H9 (cell line): ENCODE results near the gene UBAP1. TPM values are rescaled to one million over a fixed set of nuclear protein-coding genes. Genes with fewer than 3 reads are reported as not detected.

ENCODE experiments used
- DNase-seq: peaks from one replicate; pipeline ENCODE4 v3.0.0-alpha.2; 2017
- H2AFZ ChIP-seq: one replicate; pipeline ENCODE4 v1.6.1; 2013; ENCODE audit warnings: mild to moderate bottlenecking, low read length, control low read depth, moderate library complexity
- H2AK5ac ChIP-seq: 2 replicates; pipeline ENCODE4 v1.6.1; 2013; ENCODE audit warnings: low read length, control low read depth, mixed read lengths; ENCODE audit not compliant: insufficient read length
- H2BK120ac ChIP-seq: one replicate; pipeline ENCODE4 v1.6.1; 2013; ENCODE audit warnings: low read depth, mild to moderate bottlenecking, low read length, control low read depth, inconsistent platforms; ENCODE audit not compliant: poor library complexity, severe bottlenecking
- H2BK12ac ChIP-seq: 2 replicates; pipeline ENCODE4 v1.6.1; 2013; ENCODE audit warnings: low read length, control low read depth, mixed read lengths, low read depth; ENCODE audit not compliant: insufficient read length
- H2BK15ac ChIP-seq: 2 replicates; pipeline ENCODE4 v1.6.1; 2013; ENCODE audit warnings: low read depth, low read length, control low read depth
- H2BK20ac ChIP-seq: one replicate; pipeline ENCODE4 v1.6.1; 2013; ENCODE audit warnings: low read depth, mild to moderate bottlenecking, low read length, control low read depth, inconsistent platforms; ENCODE audit not compliant: poor library complexity, severe bottlenecking
- H2BK5ac ChIP-seq: 2 replicates; pipeline ENCODE4 v1.6.1; 2013; ENCODE audit warnings: low read length, control low read depth, mixed read lengths; ENCODE audit not compliant: insufficient read length
- H3K14ac ChIP-seq: 2 replicates; pipeline ENCODE4 v1.6.1; 2013; ENCODE audit warnings: low read length, control low read depth; ENCODE audit not compliant: insufficient read depth
- H3K18ac ChIP-seq: 2 replicates; pipeline ENCODE4 v1.6.1; 2013; ENCODE audit warnings: low read depth, mild to moderate bottlenecking, mixed read lengths, low read length, control low read depth; ENCODE audit not compliant: insufficient read length
- H3K23ac ChIP-seq: 2 replicates; pipeline ENCODE4 v1.6.1; 2013; ENCODE audit warnings: low read length, control low read depth, mixed read lengths, low read depth; ENCODE audit not compliant: insufficient read length
- H3K23me2 ChIP-seq: 2 replicates; pipeline ENCODE4 v1.6.1; 2013; ENCODE audit warnings: low read depth, mild to moderate bottlenecking, mixed read lengths, low read length, control low read depth; ENCODE audit not compliant: insufficient read length, poor library complexity, severe bottlenecking
- H3K27ac ChIP-seq: 2 replicates; pipeline ENCODE4 v1.5.1; 2013; ENCODE audit warnings: low read length, control low read depth, mixed read lengths, low read depth; ENCODE audit not compliant: insufficient read length
- H3K27me3 ChIP-seq: 2 replicates; pipeline ENCODE4 v1.6.1; 2013; ENCODE audit warnings: low read length, control low read depth, inconsistent platforms; ENCODE audit not compliant: insufficient read depth
- H3K4ac ChIP-seq: 2 replicates; pipeline ENCODE4 v1.6.1; 2013; ENCODE audit warnings: low read depth, mild to moderate bottlenecking, control low read depth, inconsistent platforms, low read length, moderate library complexity
- H3K4me1 ChIP-seq: 2 replicates; pipeline ENCODE4 v1.6.1; 2013; ENCODE audit warnings: low read length, control low read depth, inconsistent platforms; ENCODE audit not compliant: insufficient read depth
- H3K4me2 ChIP-seq: 2 replicates; pipeline ENCODE4 v1.6.1; 2013; ENCODE audit warnings: low read length, control low read depth, mixed read lengths; ENCODE audit not compliant: insufficient read length, insufficient read depth
- H3K56ac ChIP-seq: 2 replicates; pipeline ENCODE4 v1.6.1; 2013; ENCODE audit warnings: low read depth, mild to moderate bottlenecking, mixed read lengths, low read length, control low read depth; ENCODE audit not compliant: insufficient read length
- H3K79me1 ChIP-seq: 2 replicates; pipeline ENCODE4 v1.6.1; 2013; ENCODE audit warnings: low read depth, mild to moderate bottlenecking, moderate library complexity, low read length, control low read depth, inconsistent platforms; ENCODE audit not compliant: insufficient read depth, poor library complexity, severe bottlenecking
- H3K79me2 ChIP-seq: 2 replicates; pipeline ENCODE4 v1.6.1; 2013; ENCODE audit warnings: low read length, control low read depth, inconsistent platforms; ENCODE audit not compliant: insufficient read depth
- H3K9ac ChIP-seq: 2 replicates; pipeline ENCODE4 v1.6.1; 2013; ENCODE audit warnings: low read length, control low read depth, mixed read lengths; ENCODE audit not compliant: insufficient read length; ENCODE audit errors: extremely low read depth
- H3K9me3 ChIP-seq: one replicate; pipeline ENCODE4 v1.6.1; 2013; ENCODE audit warnings: low read depth, low read length, inconsistent platforms; ENCODE audit not compliant: control insufficient read depth
- H3T11ph ChIP-seq: one replicate; pipeline ENCODE4 v1.6.1; 2013; ENCODE audit warnings: mild to moderate bottlenecking, low read length, control low read depth, inconsistent platforms
- H4K20me1 ChIP-seq: one replicate; pipeline ENCODE4 v1.6.1; 2013; ENCODE audit not compliant: control insufficient read depth, insufficient read length, insufficient read depth
- H4K5ac ChIP-seq: 2 replicates; pipeline ENCODE4 v1.6.1; 2013; ENCODE audit warnings: low read depth, mild to moderate bottlenecking, mixed read lengths, low read length, control low read depth; ENCODE audit not compliant: insufficient read length
- H4K8ac ChIP-seq: replicated peaks from 2 replicates; pipeline ENCODE4 v1.6.1; 2013; ENCODE audit warnings: low read length, control low read depth, mixed read lengths, low read depth; ENCODE audit not compliant: insufficient read length
- H4K91ac ChIP-seq: 2 replicates; pipeline ENCODE4 v1.6.1; 2013; ENCODE audit warnings: low read depth, mild to moderate bottlenecking, moderate library complexity, mixed read lengths, low read length, control low read depth; ENCODE audit not compliant: insufficient read length
- H3K27ac Mint-ChIP-seq, 3 experiments: 2 replicates in 2 of 3; 3 replicates in 1 of 3; pipeline ENCODE4 v1.8.0; 2020 to 2021; ENCODE audit warnings: mixed read lengths in 3 of 3, mild to moderate bottlenecking in 1 of 3, moderate library complexity in 1 of 3
- H3K27me3 Mint-ChIP-seq: 2 replicates; pipeline ENCODE4 v1.8.0; 2021; ENCODE audit warnings: low read depth, mild to moderate bottlenecking, moderate library complexity, mixed read lengths
- H3K36me3 Mint-ChIP-seq, 3 experiments: 2 replicates in 2 of 3; 3 replicates in 1 of 3; pipeline ENCODE4 v1.8.0; 2020 to 2021; ENCODE audit warnings: low read depth in 3 of 3, mixed read lengths in 3 of 3; ENCODE audit not compliant: insufficient read depth in 1 of 3
- H3K4me1 Mint-ChIP-seq, 2 experiments: 2 replicates each; pipeline ENCODE4 v1.8.0; 2020; ENCODE audit warnings: mixed read lengths in 2 of 2
- H3K4me3 Mint-ChIP-seq, 2 experiments: 2 replicates in 1 of 2; 3 replicates in 1 of 2; pipeline ENCODE4 v1.8.0; 2020 to 2021; ENCODE audit warnings: mild to moderate bottlenecking in 2 of 2, mixed read lengths in 2 of 2, moderate library complexity in 1 of 2
- H3K9me3 Mint-ChIP-seq, 2 experiments: 2 replicates in 1 of 2; 3 replicates in 1 of 2; pipeline ENCODE4 v1.8.0; 2020; ENCODE audit warnings: mild to moderate bottlenecking in 2 of 2, mixed read lengths in 2 of 2, moderate library complexity in 1 of 2
- WGBS: extraction: QIAGEN DNeasy Blood & Tissue Kit; methylation state at CpG from one replicate; pipeline ENCODE4 v1.1.7; 2013; ENCODE audit warnings: missing lambda C conversion rate, low lambda C conversion rate, mixed read lengths; ENCODE audit not compliant: insufficient read length; ENCODE audit errors: extremely low coverage; 5-methylcytosine and 5-hydroxymethylcytosine counted together
- total RNA-seq: library from RNA; stranded (reverse); gene quantifications from 2 replicates; pipeline ENCODE4 v1.2.1, GENCODE V29; 2021
- TF ChIP-seq, protein P1 (sequence below): fragments of 200-600 bp; sonication (generic); conservative IDR thresholded peaks from 3 replicates; pipeline ENCODE4 v1.8.0; 2021; ENCODE audit warnings: antibody characterized with exemption, mild to moderate bottlenecking

UBAP1 gene
- total RNA-seq, 1 experiment from 2014 or later: 32.6 TPM

DNA sequence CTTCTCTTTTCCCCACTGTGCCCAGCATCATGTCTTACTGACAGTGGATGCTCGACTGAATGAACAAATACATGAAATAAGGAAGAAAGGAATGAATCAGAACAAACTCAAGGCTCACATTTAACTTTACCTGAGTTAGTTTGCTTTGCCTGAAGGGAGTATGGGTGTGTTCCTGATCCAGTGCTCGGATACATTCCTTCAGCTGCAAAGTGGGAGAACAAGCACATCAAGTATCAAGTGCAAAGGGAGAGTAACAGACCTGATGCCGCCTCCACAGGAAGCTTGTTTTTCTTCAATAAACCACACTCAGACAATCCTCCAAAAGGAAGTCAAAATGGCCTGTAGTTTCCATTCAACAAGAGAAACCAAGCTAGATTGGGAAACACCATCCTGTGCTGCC, 84.1 kb downstream of the UBAP1 start:
- no peaks in the 10 kb centered on the region for H3K79me1 ChIP-seq
- no peak overlapping the region for H2BK20ac ChIP-seq
- H2BK120ac ChIP-seq: no peak overlapping the region
- TF ChIP-seq, protein P1, sequence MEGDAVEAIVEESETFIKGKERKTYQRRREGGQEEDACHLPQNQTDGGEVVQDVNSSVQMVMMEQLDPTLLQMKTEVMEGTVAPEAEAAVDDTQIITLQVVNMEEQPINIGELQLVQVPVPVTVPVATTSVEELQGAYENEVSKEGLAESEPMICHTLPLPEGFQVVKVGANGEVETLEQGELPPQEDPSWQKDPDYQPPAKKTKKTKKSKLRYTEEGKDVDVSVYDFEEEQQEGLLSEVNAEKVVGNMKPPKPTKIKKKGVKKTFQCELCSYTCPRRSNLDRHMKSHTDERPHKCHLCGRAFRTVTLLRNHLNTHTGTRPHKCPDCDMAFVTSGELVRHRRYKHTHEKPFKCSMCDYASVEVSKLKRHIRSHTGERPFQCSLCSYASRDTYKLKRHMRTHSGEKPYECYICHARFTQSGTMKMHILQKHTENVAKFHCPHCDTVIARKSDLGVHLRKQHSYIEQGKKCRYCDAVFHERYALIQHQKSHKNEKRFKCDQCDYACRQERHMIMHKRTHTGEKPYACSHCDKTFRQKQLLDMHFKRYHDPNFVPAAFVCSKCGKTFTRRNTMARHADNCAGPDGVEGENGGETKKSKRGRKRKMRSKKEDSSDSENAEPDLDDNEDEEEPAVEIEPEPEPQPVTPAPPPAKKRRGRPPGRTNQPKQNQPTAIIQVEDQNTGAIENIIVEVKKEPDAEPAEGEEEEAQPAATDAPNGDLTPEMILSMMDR: no peak
- no peaks in the 10 kb centered on the region for H3K4me1 ChIP-seq
- H4K5ac ChIP-seq: no peak overlapping the region
- no peak overlapping the region for H3K27ac Mint-ChIP-seq
- H3K9ac ChIP-seq: no peak overlapping the region
- no peaks in the 10 kb centered on the region for H3K23me2 ChIP-seq
- no peaks in the 10 kb centered on the region for H3K27me3 ChIP-seq
- H4K20me1 ChIP-seq: no peaks in the 10 kb centered on the region
- H3T11ph ChIP-seq: no peak overlapping the region
- no peaks in the 10 kb centered on the region for H3K4me1 Mint-ChIP-seq
- H3K23ac ChIP-seq: no peak overlapping the region
- H3K18ac ChIP-seq: no peak overlapping the region
- no peaks in the 10 kb centered on the region; a peak in 1 of 7 replicates for H3K36me3 Mint-ChIP-seq
- H3K9me3 Mint-ChIP-seq: no peaks in the 10 kb centered on the region
- H3K27me3 Mint-ChIP-seq: no peaks in the 10 kb centered on the region
- H3K27ac ChIP-seq: no peak overlapping the region
- H3K4me3 Mint-ChIP-seq: no peak overlapping the region
- H3K4me2 ChIP-seq: no peak overlapping the region
- H3K14ac ChIP-seq: no peak overlapping the region
- H4K8ac ChIP-seq: no peak overlapping the region
- no peak overlapping the region for H2BK12ac ChIP-seq
- no peaks in the 10 kb centered on the region for H3K9me3 ChIP-seq
- no CpG with 5 or more reads among the region's 3 CpGs for WGBS
- H2BK15ac ChIP-seq: no peak overlapping the region
- H3K79me2 ChIP-seq: no peaks in the 10 kb centered on the region
- H3K4ac ChIP-seq: no peak overlapping the region
- no peak overlapping the region for H2AFZ ChIP-seq
- H2AK5ac ChIP-seq: no peak overlapping the region
- no peak overlapping the region for H4K91ac ChIP-seq
- H3K56ac ChIP-seq: no peak overlapping the region
- H2BK5ac ChIP-seq: no peak overlapping the region
- no peak for DNase-seq
